Measurements from ENCODE around the gene IFNAR1. TPM values are rescaled to one million over a fixed set of nuclear protein-coding genes. Genes with fewer than 3 reads are reported as not detected.

IFNAR1 gene
- total RNA-seq, 1 experiment from 2014 or later, result 20.5 TPM

GRCh38 chr21:33371366-33371765, 46.6 kb downstream of the IFNAR1 start:
- no peak for DNase-seq (ENCODE audit: low read depth, low spot score)
- intact Hi-C loops (cut with micrococcal nuclease), result no loop called here
- no peak for ATAC-seq
- CTCF ChIA-PET, result no interaction called here
- Histone ChIP-seq H3K27me3 (ENCODE audit: insufficient read depth, low read length) (no peaks in the 10 kb centered on the region), H3K36me3 (ENCODE audit: control insufficient read depth in 1 of 2, insufficient read depth in 2 of 2, low read length in 2 of 2) (no peaks in the 10 kb centered on the region), H2AFZ (ENCODE audit: low read depth, low read length, poor library complexity, severe bottlenecking) (no peak overlapping the region), H3K9ac (ENCODE audit: low read length) (no peak overlapping the region), H3K4me1 (ENCODE audit: control insufficient read depth in 1 of 2, insufficient read depth in 2 of 2, low read length in 2 of 2) (peaks cover 10 to 19% of the 10 kb centered on the region in 2 experiments), H3K79me2 (ENCODE audit: insufficient read depth, low read length) (no peaks in the 10 kb centered on the region), H3K9me2 (ENCODE audit: insufficient read depth) (no peaks in the 10 kb centered on the region), H3K4me2 (ENCODE audit: low read length) (no peak overlapping the region), H3K4me3 (replicated peaks in 1 of 2; ENCODE audit: low read depth in 1 of 2, low read length in 2 of 2) (no peak overlapping the region), H4K20me1 (ENCODE audit: insufficient read depth) (no peaks in the 10 kb centered on the region), H3K27ac (ENCODE audit: low read depth, low read length) (no peak overlapping the region), H3K9me3 (ENCODE audit: control insufficient read depth in 1 of 2, insufficient read depth in 1 of 2, low read depth in 1 of 2, low read length in 2 of 2) (peaks cover 12 to 21% of the 10 kb centered on the region in 2 experiments; a peak in 2 of 4 replicates)
- POLR2A ChIA-PET, result no interaction called here
- BruUV-seq (replicated peaks), result no TSS peak
- no peak for TF ChIP-seq POLR2A (IDR thresholded peaks at IDR 0.05; ENCODE audit: borderline replicate concordance, extremely low read depth, insufficient read depth, insufficient read length)
- RAD21 ChIA-PET (ENCODE audit: low non-redundant PET in 1 of 2, low total read pairs in 2 of 2, uncharacterized antibody in 2 of 2, unreplicated experiment in 2 of 2), result interaction anchor here in 1 of 2 experiments (1.3 kb wide), 1 partner anchor 172 kb away, joined by 3 read pairs; no protein-coding TSS in a partner anchor

GRCh38 chr21:33372582-33372981, 47.8 kb downstream of the IFNAR1 start:
- Histone ChIP-seq H3K79me2 (ENCODE audit: insufficient read depth, low read length) (no peaks in the 10 kb centered on the region), H3K9me2 (ENCODE audit: insufficient read depth) (no peaks in the 10 kb centered on the region), H3K9ac (ENCODE audit: low read length) (no peak overlapping the region), H3K9me3 (ENCODE audit: control insufficient read depth in 1 of 2, insufficient read depth in 1 of 2, low read depth in 1 of 2, low read length in 2 of 2) (peaks cover 1 to 10% of the 10 kb centered on the region in 2 experiments; a peak in 2 of 4 replicates), H3K4me3 (replicated peaks in 1 of 2; ENCODE audit: low read depth in 1 of 2, low read length in 2 of 2) (no peak overlapping the region), H4K20me1 (ENCODE audit: insufficient read depth) (no peaks in the 10 kb centered on the region), H3K27me3 (ENCODE audit: insufficient read depth, low read length) (no peaks in the 10 kb centered on the region), H2AFZ (ENCODE audit: low read depth, low read length, poor library complexity, severe bottlenecking) (no peak overlapping the region), H3K27ac (ENCODE audit: low read depth, low read length) (no peak overlapping the region), H3K36me3 (ENCODE audit: control insufficient read depth in 1 of 2, insufficient read depth in 2 of 2, low read length in 2 of 2) (no peaks in the 10 kb centered on the region), H3K4me1 (ENCODE audit: control insufficient read depth in 1 of 2, insufficient read depth in 2 of 2, low read length in 2 of 2) (peaks cover 10 to 19% of the 10 kb centered on the region in 2 experiments), H3K4me2 (ENCODE audit: low read length) (no peak overlapping the region)
- TF ChIP-seq JUND (IDR thresholded peaks at IDR 0.05) (no peak), POLR2AphosphoS5 (IDR thresholded peaks at IDR 0.05; ENCODE audit: low read depth, low read length) (no peak), CBX3 (IDR thresholded peaks at IDR 0.05; ENCODE audit: low read depth) (no peak), TCF7L2 (IDR thresholded peaks at IDR 0.05; ENCODE audit: borderline replicate concordance, extremely low read depth, insufficient read depth, insufficient read length) (no peak), SRF (IDR thresholded peaks at IDR 0.05; ENCODE audit: low read depth) (no peak), CEBPB (IDR thresholded peaks at IDR 0.05; ENCODE audit: low read depth) (no peak), MAX (IDR thresholded peaks at IDR 0.05) (no peak), YY1 (IDR thresholded peaks at IDR 0.05; ENCODE audit: extremely low read depth, insufficient replicate concordance, low read depth, low read length) (no peak)
- intact Hi-C loops (cut with micrococcal nuclease), result no loop called here
- no peak for ATAC-seq
- ChIA-PET CTCF (interaction anchor here (2.1 kb wide), 1 partner anchor 11 kb away, joined by 7 read pairs; no protein-coding TSS in a partner anchor), POLR2A (no interaction called here), RAD21 (ENCODE audit: low non-redundant PET in 1 of 2, low total read pairs in 2 of 2, uncharacterized antibody in 2 of 2, unreplicated experiment in 2 of 2) (interaction anchor here in 1 of 2 experiments (1.3 kb wide), 1 partner anchor 173 kb away, joined by 3 read pairs; no protein-coding TSS in a partner anchor)
- no peak for DNase-seq (ENCODE audit: low read depth, low spot score)
- BruUV-seq (replicated peaks), result no TSS peak
